Measurements from ENCODE around the gene CDH13. TPM values are rescaled to one million over a fixed set of nuclear protein-coding genes. Genes with fewer than 3 reads are reported as not detected.

The CDH13 gene
- total and polyA plus RNA-seq, 2 experiments from 2014 or later: 1.6 to 4.4 TPM

DNA sequence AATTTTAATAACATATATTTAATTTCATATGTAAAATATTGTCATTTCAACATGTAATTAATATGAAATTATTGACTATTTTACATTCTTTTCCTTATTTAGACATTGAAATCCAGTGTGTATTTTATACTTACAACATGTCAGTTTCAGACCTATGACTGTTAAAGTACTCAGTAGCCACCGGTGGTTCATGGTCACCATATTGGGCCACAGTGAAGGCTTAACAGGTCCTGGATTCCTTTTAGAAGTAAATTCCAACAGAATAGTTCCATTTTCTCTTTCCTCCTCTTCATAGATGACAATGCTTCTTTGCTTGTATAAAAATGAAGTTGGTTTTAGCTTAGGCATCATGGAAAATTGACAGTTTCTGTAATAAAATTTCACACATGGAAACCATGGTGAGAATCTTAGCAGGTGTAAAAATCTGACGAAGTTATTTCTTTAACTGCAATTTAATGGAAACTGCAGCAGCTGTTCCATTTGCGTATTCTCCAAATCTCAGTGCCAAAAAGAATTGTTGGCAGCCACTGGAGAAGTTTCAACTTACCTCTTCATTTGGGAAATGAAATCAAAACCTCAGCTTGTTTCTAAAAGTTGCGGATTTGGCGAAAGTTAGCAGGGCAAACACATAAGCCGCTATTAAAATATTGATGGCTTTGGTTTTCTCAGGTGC, 231.1 kb downstream of the CDH13 start:
- peaks cover 14% of the 10 kb centered on the region for H3K9me2 ChIP-seq (ENCODE audit: insufficient read depth)
- Mint-ChIP-seq H3K9me3 (no peaks in the 10 kb centered on the region; the same call in 2 of the 3 replicates), H3K4me3 (no peak overlapping the region), H3K27ac (no peak overlapping the region), H3K27me3 (ENCODE audit: insufficient read depth, low read depth, poor library complexity) (no peaks in the 10 kb centered on the region), H3K4me1 (no peaks in the 10 kb centered on the region), H3K36me3 (ENCODE audit: low read depth) (no peaks in the 10 kb centered on the region)
- H3K27me3 ChIP-seq (ENCODE audit: insufficient read depth): no peaks in the 10 kb centered on the region
- no peaks in the 10 kb centered on the region for H3F3A ChIP-seq (replicated peaks; ENCODE audit: low read depth)
- H3K4me1 ChIP-seq (ENCODE audit: insufficient read depth): no peaks in the 10 kb centered on the region
- H4K20me1 ChIP-seq (replicated peaks; ENCODE audit: insufficient read depth): no peaks in the 10 kb centered on the region
- no peak for TF ChIP-seq POLR2AphosphoS5 (IDR thresholded peaks at IDR 0.05; ENCODE audit: low read depth)
- TF ChIP-seq EZH2 (IDR thresholded peaks at IDR 0.05; ENCODE audit: low read depth, unreplicated experiment): no peak
- no peak for TF ChIP-seq ZNF114 (CRISPR knock-in tag; IDR thresholded peaks at IDR 0.05)
- TF ChIP-seq JUNB (IDR thresholded peaks at IDR 0.05; ENCODE audit: unreplicated experiment): no peak
- no peak for TF ChIP-seq STAT1 (IDR thresholded peaks at IDR 0.05; ENCODE audit: unreplicated experiment)
- TF ChIP-seq, protein P1, sequence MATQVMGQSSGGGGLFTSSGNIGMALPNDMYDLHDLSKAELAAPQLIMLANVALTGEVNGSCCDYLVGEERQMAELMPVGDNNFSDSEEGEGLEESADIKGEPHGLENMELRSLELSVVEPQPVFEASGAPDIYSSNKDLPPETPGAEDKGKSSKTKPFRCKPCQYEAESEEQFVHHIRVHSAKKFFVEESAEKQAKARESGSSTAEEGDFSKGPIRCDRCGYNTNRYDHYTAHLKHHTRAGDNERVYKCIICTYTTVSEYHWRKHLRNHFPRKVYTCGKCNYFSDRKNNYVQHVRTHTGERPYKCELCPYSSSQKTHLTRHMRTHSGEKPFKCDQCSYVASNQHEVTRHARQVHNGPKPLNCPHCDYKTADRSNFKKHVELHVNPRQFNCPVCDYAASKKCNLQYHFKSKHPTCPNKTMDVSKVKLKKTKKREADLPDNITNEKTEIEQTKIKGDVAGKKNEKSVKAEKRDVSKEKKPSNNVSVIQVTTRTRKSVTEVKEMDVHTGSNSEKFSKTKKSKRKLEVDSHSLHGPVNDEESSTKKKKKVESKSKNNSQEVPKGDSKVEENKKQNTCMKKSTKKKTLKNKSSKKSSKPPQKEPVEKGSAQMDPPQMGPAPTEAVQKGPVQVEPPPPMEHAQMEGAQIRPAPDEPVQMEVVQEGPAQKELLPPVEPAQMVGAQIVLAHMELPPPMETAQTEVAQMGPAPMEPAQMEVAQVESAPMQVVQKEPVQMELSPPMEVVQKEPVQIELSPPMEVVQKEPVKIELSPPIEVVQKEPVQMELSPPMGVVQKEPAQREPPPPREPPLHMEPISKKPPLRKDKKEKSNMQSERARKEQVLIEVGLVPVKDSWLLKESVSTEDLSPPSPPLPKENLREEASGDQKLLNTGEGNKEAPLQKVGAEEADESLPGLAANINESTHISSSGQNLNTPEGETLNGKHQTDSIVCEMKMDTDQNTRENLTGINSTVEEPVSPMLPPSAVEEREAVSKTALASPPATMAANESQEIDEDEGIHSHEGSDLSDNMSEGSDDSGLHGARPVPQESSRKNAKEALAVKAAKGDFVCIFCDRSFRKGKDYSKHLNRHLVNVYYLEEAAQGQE (IDR thresholded peaks at IDR 0.05; ENCODE audit: unreplicated experiment): no peak
- TF ChIP-seq CREB1 (CRISPR knock-in tag; IDR thresholded peaks at IDR 0.05; ENCODE audit: low read depth): no peak
- TF ChIP-seq, protein P2, sequence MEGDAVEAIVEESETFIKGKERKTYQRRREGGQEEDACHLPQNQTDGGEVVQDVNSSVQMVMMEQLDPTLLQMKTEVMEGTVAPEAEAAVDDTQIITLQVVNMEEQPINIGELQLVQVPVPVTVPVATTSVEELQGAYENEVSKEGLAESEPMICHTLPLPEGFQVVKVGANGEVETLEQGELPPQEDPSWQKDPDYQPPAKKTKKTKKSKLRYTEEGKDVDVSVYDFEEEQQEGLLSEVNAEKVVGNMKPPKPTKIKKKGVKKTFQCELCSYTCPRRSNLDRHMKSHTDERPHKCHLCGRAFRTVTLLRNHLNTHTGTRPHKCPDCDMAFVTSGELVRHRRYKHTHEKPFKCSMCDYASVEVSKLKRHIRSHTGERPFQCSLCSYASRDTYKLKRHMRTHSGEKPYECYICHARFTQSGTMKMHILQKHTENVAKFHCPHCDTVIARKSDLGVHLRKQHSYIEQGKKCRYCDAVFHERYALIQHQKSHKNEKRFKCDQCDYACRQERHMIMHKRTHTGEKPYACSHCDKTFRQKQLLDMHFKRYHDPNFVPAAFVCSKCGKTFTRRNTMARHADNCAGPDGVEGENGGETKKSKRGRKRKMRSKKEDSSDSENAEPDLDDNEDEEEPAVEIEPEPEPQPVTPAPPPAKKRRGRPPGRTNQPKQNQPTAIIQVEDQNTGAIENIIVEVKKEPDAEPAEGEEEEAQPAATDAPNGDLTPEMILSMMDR (conservative IDR thresholded peaks at IDR 0.05; ENCODE audit: low read depth in 2 of 2): no peak
- TF ChIP-seq, protein P3, sequence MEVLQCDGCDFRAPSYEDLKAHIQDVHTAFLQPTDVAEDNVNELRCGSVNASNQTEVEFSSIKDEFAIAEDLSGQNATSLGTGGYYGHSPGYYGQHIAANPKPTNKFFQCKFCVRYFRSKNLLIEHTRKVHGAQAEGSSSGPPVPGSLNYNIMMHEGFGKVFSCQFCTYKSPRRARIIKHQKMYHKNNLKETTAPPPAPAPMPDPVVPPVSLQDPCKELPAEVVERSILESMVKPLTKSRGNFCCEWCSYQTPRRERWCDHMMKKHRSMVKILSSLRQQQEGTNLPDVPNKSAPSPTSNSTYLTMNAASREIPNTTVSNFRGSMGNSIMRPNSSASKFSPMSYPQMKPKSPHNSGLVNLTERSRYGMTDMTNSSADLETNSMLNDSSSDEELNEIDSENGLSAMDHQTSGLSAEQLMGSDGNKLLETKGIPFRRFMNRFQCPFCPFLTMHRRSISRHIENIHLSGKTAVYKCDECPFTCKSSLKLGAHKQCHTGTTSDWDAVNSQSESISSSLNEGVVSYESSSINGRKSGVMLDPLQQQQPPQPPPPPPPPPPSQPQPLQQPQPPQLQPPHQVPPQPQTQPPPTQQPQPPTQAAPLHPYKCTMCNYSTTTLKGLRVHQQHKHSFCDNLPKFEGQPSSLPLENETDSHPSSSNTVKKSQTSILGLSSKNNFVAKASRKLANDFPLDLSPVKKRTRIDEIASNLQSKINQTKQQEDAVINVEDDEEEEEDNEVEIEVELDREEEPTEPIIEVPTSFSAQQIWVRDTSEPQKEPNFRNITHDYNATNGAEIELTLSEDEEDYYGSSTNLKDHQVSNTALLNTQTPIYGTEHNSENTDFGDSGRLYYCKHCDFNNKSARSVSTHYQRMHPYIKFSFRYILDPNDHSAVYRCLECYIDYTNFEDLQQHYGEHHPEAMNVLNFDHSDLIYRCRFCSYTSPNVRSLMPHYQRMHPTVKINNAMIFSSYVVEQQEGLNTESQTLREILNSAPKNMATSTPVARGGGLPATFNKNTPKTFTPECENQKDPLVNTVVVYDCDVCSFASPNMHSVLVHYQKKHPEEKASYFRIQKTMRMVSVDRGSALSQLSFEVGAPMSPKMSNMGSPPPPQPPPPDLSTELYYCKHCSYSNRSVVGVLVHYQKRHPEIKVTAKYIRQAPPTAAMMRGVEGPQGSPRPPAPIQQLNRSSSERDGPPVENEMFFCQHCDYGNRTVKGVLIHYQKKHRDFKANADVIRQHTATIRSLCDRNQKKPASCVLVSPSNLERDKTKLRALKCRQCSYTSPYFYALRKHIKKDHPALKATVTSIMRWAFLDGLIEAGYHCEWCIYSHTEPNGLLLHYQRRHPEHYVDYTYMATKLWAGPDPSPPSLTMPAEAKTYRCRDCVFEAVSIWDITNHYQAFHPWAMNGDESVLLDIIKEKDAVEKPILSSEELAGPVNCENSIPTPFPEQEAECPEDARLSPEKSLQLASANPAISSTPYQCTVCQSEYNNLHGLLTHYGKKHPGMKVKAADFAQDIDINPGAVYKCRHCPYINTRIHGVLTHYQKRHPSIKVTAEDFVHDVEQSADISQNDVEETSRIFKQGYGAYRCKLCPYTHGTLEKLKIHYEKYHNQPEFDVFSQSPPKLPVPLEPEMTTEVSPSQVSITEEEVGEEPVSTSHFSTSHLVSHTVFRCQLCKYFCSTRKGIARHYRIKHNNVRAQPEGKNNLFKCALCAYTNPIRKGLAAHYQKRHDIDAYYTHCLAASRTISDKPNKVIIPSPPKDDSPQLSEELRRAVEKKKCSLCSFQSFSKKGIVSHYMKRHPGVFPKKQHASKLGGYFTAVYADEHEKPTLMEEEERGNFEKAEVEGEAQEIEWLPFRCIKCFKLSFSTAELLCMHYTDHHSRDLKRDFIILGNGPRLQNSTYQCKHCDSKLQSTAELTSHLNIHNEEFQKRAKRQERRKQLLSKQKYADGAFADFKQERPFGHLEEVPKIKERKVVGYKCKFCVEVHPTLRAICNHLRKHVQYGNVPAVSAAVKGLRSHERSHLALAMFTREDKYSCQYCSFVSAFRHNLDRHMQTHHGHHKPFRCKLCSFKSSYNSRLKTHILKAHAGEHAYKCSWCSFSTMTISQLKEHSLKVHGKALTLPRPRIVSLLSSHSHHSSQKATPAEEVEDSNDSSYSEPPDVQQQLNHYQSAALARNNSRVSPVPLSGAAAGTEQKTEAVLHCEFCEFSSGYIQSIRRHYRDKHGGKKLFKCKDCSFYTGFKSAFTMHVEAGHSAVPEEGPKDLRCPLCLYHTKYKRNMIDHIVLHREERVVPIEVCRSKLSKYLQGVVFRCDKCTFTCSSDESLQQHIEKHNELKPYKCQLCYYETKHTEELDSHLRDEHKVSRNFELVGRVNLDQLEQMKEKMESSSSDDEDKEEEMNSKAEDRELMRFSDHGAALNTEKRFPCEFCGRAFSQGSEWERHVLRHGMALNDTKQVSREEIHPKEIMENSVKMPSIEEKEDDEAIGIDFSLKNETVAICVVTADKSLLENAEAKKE (CRISPR knock-in tag; IDR thresholded peaks at IDR 0.05): no peak
- no peaks in the 10 kb centered on the region for H3K36me3 ChIP-seq (ENCODE audit: insufficient read depth)
- no peak overlapping the region for H2AFZ ChIP-seq
- H3K27ac ChIP-seq (ENCODE audit: low read depth): no peak overlapping the region
- no peak overlapping the region for H3K4me2 ChIP-seq
- H3K4me3 ChIP-seq: no peak overlapping the region
- ATAC-seq (no peak), DNase-seq (ENCODE audit: low spot score) (no peak)
- H3K79me2 ChIP-seq (replicated peaks; ENCODE audit: insufficient read depth): no peaks in the 10 kb centered on the region

Data from GM23338 (cell line).